ENCODE data around the gene BMPR1B.

BMPR1B gene

DNA sequence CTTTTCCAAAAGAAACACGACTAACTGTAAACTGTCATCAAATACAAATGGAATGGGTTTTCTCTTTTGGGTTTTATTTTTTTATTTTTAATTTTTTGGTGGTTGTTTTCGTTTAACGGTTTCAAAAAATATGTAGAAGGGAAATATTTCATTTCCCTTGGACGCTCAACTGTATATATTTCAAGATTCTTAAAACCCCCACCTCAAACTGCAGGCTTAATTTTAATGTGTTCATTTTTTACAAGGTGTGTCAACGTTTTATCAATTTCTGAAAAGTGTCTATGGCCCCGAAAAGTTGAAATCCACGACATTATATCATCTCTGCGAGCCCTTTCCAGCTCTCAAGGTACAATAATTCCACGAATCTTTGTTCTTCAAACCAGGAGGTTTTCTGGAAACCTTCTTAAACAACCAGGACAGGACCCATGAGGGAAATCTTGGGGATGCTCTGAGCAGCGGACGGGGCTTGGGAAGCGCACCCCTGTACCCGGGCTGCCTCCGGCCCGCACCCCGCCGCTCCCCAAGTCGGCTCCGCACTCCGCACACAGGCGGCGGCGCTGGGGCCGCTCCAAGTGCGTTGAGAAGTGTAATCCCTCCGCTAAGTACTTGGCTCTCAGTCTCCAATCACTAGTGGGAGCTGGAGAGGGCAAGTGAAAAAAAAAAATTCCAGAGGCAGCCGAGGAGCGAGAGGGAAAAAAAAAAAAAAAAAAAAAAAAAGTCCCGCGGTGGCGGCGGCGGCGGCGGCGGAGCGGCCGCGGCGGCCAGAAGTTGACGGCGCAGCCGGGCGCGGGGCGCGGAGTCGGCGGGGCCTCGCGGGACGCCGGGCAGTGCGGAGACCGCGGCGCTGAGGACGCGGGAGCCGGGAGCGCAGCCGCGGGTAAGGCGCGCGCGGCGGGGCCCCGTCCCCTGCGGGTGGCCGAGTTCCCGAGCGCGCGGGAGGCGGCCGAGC lies at the start of gene BMPR1B:
Gene BMPR1B (plus strand): TSS at position 764 of the 949 bp plus-strand sequence. CDS start 346,470 bp downstream, outside the sequence.
- Histone ChIP-seq H3K36me3 (ENCODE audit: control insufficient read depth in 5 of 5, insufficient read depth in 5 of 5, low read length in 5 of 5) (no peaks in the 10 kb centered on the region), H3K9me3 (ENCODE audit: control insufficient read depth in 5 of 5, low read length in 5 of 5) (no peaks in the 10 kb centered on the region), H3K9ac (ENCODE audit: low read length in 5 of 5) (no peak within 1 kb of the TSS), H3K27me3 (ENCODE audit: control insufficient read depth in 5 of 5, insufficient read depth in 4 of 5, low read length in 5 of 5) (peaks cover 3 to 39% (median 17%) of the 10 kb centered on the region in 5 donors), H3K4me3 (ENCODE audit: low read depth in 1 of 5, low read length in 5 of 5) (peak within 1 kb of the TSS; percentile 49 to 64 (median 56)), H3K27ac (ENCODE audit: low read depth, low read length) (no peak within 1 kb of the TSS), H3K4me1 (ENCODE audit: control insufficient read depth in 5 of 5, insufficient read depth in 5 of 5, low read length in 5 of 5) (peaks cover 0 to 12% (median 11%) of the 10 kb centered on the region in 5 donors)

DNA sequence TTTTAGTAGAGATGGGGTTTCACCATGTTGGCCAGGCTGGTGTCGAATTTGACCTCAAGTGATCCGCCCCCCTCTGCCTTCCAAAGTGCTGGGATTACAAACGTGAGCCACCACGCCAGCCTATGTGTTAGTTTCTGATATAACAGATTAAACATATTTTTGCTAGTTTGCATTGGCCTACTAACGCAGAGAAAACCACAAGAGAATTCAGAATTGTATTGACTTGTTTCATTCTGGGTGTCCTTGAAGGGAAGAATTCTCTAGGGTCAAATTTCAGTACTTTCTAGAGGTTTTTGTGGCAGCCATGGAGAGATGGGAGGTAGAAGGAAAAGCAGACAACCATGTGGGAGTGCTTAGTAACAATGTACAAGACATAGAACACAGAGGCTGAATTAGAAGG lies 46.1 kb upstream of the BMPR1B start:
- H3K4me1 ChIP-seq (ENCODE audit: control insufficient read depth in 5 of 5, insufficient read depth in 5 of 5, low read length in 5 of 5), result no peaks in the 10 kb centered on the region
- H3K36me3 ChIP-seq (ENCODE audit: control insufficient read depth in 5 of 5, insufficient read depth in 5 of 5, low read length in 5 of 5), result no peaks in the 10 kb centered on the region
- peaks cover 0 to 2% (median 0%) of the 10 kb centered on the region in 5 donors for H3K9me3 ChIP-seq (ENCODE audit: control insufficient read depth in 5 of 5, low read length in 5 of 5)
- H3K4me3 ChIP-seq (ENCODE audit: low read depth in 1 of 5, low read length in 5 of 5), result no peak overlapping the region
- H3K27ac ChIP-seq (ENCODE audit: low read depth, low read length), result no peak overlapping the region
- H3K27me3 ChIP-seq (ENCODE audit: control insufficient read depth in 5 of 5, insufficient read depth in 4 of 5, low read length in 5 of 5), result no peaks in the 10 kb centered on the region
- H3K9ac ChIP-seq (ENCODE audit: low read length in 5 of 5), result no peak overlapping the region

DNA sequence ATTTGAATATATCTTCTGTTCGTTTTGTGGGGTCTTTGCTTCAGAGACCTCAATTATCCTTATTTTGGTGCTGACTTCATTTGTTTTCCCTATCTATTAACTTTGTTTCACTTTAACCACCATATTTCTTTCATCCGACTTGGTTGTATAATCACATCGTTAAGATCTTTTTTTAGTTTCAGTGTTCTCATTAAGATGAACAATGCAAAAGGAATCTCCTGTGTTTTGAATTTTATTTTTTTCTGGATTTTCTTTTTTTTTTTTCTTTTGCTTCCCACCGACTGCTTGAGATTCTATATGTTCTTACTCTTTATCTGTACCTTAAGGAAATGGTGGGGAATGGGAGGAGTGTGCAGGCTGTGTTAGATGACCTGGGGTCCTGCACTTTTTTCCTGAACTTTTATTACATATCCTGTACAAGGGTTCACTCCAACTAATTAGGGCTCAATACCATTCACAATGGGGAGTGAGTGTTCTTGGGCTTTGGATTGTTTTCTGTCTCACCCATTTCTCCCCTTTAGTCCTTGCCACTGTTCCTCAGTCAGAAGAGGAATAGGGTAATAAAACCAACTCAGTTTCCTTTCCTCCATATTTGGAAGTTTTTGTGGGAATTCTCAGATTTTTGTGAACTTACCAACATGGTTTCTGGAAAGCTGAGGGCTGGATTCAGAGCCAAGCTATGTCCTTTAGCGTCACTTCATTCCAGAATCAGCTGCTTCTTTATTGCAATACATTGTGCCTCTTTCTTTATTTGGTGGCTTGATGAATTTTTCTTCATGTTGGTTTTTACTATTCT lies 43.2 kb upstream of the BMPR1B start:
- Histone ChIP-seq H3K27ac (ENCODE audit: low read depth, low read length) (no peak overlapping the region), H3K4me3 (ENCODE audit: low read depth in 1 of 5, low read length in 5 of 5) (no peak overlapping the region), H3K4me1 (ENCODE audit: control insufficient read depth in 5 of 5, insufficient read depth in 5 of 5, low read length in 5 of 5) (no peaks in the 10 kb centered on the region), H3K36me3 (ENCODE audit: control insufficient read depth in 5 of 5, insufficient read depth in 5 of 5, low read length in 5 of 5) (no peaks in the 10 kb centered on the region), H3K9me3 (ENCODE audit: control insufficient read depth in 5 of 5, low read length in 5 of 5) (no peaks in the 10 kb centered on the region), H3K27me3 (ENCODE audit: control insufficient read depth in 5 of 5, insufficient read depth in 4 of 5, low read length in 5 of 5) (no peaks in the 10 kb centered on the region), H3K9ac (ENCODE audit: low read length in 5 of 5) (no peak overlapping the region)

DNA sequence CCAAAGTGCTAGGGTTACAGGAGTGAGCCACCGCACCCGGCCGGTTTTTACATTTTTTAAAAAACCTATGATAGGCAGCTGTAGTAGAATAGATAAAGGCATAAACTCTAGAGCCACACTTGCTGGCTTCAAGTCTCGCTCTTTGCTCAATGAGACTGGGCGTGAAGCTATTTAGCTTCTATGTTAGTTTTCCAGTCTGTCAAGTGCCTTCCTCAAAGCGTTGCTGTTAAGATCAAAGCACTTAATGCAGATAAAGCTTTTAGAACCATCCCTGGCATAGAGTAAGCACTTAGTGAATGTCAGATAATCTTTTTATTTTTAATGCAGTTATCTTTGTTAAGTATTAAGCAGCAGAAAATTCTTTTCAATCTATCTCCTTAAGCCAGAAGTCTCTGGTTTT lies 42.0 kb upstream of the BMPR1B start:
- H3K4me1 ChIP-seq (ENCODE audit: control insufficient read depth in 5 of 5, insufficient read depth in 5 of 5, low read length in 5 of 5), result no peaks in the 10 kb centered on the region
- no peaks in the 10 kb centered on the region for H3K27me3 ChIP-seq (ENCODE audit: control insufficient read depth in 5 of 5, insufficient read depth in 4 of 5, low read length in 5 of 5)
- H3K9ac ChIP-seq (ENCODE audit: low read length in 5 of 5), result no peak overlapping the region

DNA sequence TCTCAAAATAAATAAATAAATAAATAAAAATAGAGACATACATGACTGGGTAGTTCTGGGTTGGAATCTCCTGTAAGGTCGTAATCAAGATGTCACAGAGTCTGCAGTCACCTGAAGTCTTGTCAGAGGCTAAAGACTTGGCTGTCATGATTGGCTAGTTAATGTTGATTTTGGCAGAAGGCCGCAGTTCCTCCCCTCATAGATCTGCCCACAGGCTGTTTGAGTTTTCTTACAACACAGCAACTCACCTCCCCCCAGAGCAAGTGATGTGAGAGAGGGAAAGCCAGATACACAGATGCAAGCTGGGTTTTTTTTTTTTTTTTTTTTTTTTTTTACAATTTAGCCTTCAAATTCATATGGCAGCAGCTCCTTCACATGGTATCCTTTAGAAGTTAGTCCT lies 36.4 kb upstream of the BMPR1B start:
- Histone ChIP-seq H3K27ac (ENCODE audit: low read depth, low read length) (no peak overlapping the region), H3K36me3 (ENCODE audit: control insufficient read depth in 5 of 5, insufficient read depth in 5 of 5, low read length in 5 of 5) (no peaks in the 10 kb centered on the region), H3K4me3 (ENCODE audit: low read depth in 1 of 5, low read length in 5 of 5) (no peak overlapping the region), H3K9ac (ENCODE audit: low read length in 5 of 5) (no peak overlapping the region), H3K27me3 (ENCODE audit: control insufficient read depth in 5 of 5, insufficient read depth in 4 of 5, low read length in 5 of 5) (no peaks in the 10 kb centered on the region), H3K4me1 (ENCODE audit: control insufficient read depth in 5 of 5, insufficient read depth in 5 of 5, low read length in 5 of 5) (no peaks in the 10 kb centered on the region), H3K9me3 (ENCODE audit: control insufficient read depth in 5 of 5, low read length in 5 of 5) (no peaks in the 10 kb centered on the region)

More for the DNA sequence above, 42.0 kb upstream of the BMPR1B start:
- H3K36me3 ChIP-seq (ENCODE audit: control insufficient read depth in 5 of 5, insufficient read depth in 5 of 5, low read length in 5 of 5), result no peaks in the 10 kb centered on the region
- H3K4me3 ChIP-seq (ENCODE audit: low read depth in 1 of 5, low read length in 5 of 5), result no peak overlapping the region
- no peak overlapping the region for H3K27ac ChIP-seq (ENCODE audit: low read depth, low read length)
- H3K9me3 ChIP-seq (ENCODE audit: control insufficient read depth in 5 of 5, low read length in 5 of 5), result no peaks in the 10 kb centered on the region

DNA sequence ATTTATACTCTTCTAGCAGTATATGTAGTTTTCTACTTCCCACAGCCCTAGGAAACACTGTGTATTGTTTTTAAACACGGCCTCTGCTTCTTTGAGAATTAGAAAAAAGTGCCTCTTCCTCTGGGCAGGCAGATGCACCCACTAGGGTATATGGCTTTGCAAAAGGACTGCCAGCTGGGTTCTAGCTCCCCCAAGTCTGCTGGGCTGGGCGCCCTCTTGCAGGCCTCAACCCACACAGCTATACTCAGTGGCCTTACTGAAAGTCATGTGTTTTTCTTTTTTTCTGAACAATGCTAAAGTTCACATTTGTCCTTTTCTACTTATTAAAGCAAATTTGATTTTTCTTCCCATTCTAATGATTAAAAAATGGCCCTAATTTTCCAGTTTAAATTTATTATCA lies 35.5 kb upstream of the BMPR1B start:
- no peak overlapping the region for H3K9ac ChIP-seq (ENCODE audit: low read length in 5 of 5)
- H3K27ac ChIP-seq (ENCODE audit: low read depth, low read length), result no peak overlapping the region
- H3K36me3 ChIP-seq (ENCODE audit: control insufficient read depth in 5 of 5, insufficient read depth in 5 of 5, low read length in 5 of 5), result no peaks in the 10 kb centered on the region
- no peaks in the 10 kb centered on the region for H3K9me3 ChIP-seq (ENCODE audit: control insufficient read depth in 5 of 5, low read length in 5 of 5)
- H3K4me3 ChIP-seq (ENCODE audit: low read depth in 1 of 5, low read length in 5 of 5), result no peak overlapping the region
- no peaks in the 10 kb centered on the region for H3K4me1 ChIP-seq (ENCODE audit: control insufficient read depth in 5 of 5, insufficient read depth in 5 of 5, low read length in 5 of 5)
- H3K27me3 ChIP-seq (ENCODE audit: control insufficient read depth in 5 of 5, insufficient read depth in 4 of 5, low read length in 5 of 5), result peaks cover 0 to 2% (median 0%) of the 10 kb centered on the region in 5 donors

DNA sequence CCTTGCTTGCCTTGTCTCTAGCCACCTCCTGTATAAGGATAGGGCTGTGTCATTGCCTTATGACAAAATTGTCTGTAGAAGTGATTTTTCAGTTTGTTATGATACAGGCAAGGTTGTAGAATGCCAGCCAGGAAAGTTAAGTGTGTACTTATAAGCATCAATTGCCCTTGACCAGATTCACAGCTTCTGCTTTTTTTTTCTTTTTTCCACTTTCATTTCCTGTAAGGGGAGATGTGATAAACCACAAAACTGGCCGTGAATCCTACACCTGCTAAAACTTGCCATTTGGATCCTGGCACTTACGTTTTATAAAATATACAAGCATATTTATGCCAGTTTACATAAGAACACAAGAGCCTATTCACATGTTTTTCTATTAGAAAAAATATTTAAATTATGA lies 35.0 kb upstream of the BMPR1B start:
- Histone ChIP-seq H3K9ac (ENCODE audit: low read length in 5 of 5) (no peak overlapping the region), H3K9me3 (ENCODE audit: control insufficient read depth in 5 of 5, low read length in 5 of 5) (no peaks in the 10 kb centered on the region), H3K36me3 (ENCODE audit: control insufficient read depth in 5 of 5, insufficient read depth in 5 of 5, low read length in 5 of 5) (no peaks in the 10 kb centered on the region), H3K27me3 (ENCODE audit: control insufficient read depth in 5 of 5, insufficient read depth in 4 of 5, low read length in 5 of 5) (peaks cover 0 to 3% (median 0%) of the 10 kb centered on the region in 5 donors), H3K4me1 (ENCODE audit: control insufficient read depth in 5 of 5, insufficient read depth in 5 of 5, low read length in 5 of 5) (no peaks in the 10 kb centered on the region), H3K27ac (ENCODE audit: low read depth, low read length) (no peak overlapping the region), H3K4me3 (ENCODE audit: low read depth in 1 of 5, low read length in 5 of 5) (no peak overlapping the region)

DNA sequence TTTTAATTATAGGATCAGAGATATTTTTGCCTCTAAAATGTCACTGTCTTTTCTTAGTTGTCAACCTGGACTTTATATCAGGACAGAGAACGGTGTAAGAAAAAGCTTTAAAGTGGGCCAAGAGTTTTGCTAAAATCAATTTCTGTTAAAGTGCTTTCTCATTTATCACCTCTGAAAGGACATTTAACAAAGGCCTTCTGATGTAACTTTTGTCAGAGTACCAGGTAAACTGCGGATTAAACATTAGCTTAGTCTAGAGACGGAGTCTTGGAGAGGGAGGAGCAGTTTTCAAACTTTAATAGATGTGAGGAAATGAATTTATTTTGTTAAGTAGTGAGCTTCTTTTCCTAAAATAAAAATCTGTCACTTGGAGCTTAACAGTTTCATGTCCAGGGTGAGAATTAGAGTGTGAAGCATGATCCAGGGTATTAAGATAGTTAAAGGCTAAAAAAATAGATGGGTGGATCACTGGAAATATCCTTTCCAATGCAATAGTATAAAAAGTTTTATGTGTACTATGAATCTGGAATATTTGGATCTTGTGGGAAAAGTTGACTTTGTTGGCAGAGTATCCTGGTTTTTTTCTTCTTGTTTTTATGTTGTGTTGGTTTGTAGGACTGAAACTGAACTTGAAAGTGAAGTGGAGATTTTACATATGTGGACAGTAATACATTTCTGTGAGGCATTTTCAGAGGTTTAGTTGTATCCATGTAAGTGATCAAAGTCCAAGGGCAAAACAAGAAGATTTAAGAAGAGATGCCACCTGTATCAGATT lies 33.6 kb upstream of the BMPR1B start:
- Histone ChIP-seq H3K9ac (ENCODE audit: low read length in 5 of 5) (no peak overlapping the region), H3K27ac (ENCODE audit: low read depth, low read length) (no peak overlapping the region), H3K9me3 (ENCODE audit: control insufficient read depth in 5 of 5, low read length in 5 of 5) (no peaks in the 10 kb centered on the region), H3K4me3 (ENCODE audit: low read depth in 1 of 5, low read length in 5 of 5) (no peak overlapping the region), H3K4me1 (ENCODE audit: control insufficient read depth in 5 of 5, insufficient read depth in 5 of 5, low read length in 5 of 5) (no peaks in the 10 kb centered on the region), H3K36me3 (ENCODE audit: control insufficient read depth in 5 of 5, insufficient read depth in 5 of 5, low read length in 5 of 5) (no peaks in the 10 kb centered on the region), H3K27me3 (ENCODE audit: control insufficient read depth in 5 of 5, insufficient read depth in 4 of 5, low read length in 5 of 5) (peaks cover 0 to 3% (median 0%) of the 10 kb centered on the region in 5 donors)

DNA sequence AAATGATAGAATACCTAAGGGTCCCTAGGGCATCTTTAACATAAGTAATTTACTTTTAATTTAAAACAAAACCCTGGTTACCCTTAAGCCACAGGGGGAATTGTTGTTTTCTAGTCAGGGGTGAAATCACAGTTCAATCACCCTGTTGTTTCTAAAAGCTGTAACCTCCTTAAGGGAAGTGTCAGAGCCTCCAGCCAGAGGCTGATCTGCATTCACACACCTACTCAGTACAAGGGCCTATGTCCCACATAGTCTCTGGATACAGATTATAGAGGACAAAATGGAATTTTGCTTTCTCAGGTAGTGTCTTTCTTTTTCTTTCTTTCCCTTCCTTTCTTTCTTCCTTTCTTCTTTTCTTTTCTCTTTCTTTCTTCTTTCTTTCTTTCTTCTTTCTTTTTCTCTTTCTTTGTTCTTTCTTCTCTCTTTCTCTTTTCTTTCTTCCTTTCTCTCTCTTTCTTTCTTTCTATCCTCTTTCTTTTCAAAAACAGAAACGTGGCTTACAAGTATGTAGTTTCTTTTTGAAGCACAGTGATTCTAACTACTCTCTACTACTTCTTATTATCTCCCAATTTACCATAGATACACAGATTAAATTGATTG lies 31.1 kb upstream of the BMPR1B start:
- no peaks in the 10 kb centered on the region for H3K4me1 ChIP-seq (ENCODE audit: control insufficient read depth in 5 of 5, insufficient read depth in 5 of 5, low read length in 5 of 5)
- H3K9ac ChIP-seq (ENCODE audit: low read length in 5 of 5), result no peak overlapping the region
- H3K27me3 ChIP-seq (ENCODE audit: control insufficient read depth in 5 of 5, insufficient read depth in 4 of 5, low read length in 5 of 5), result peaks cover 0 to 3% (median 0%) of the 10 kb centered on the region in 5 donors
- no peaks in the 10 kb centered on the region for H3K36me3 ChIP-seq (ENCODE audit: control insufficient read depth in 5 of 5, insufficient read depth in 5 of 5, low read length in 5 of 5)
- no peak overlapping the region for H3K27ac ChIP-seq (ENCODE audit: low read depth, low read length)
- no peak overlapping the region for H3K4me3 ChIP-seq (ENCODE audit: low read depth in 1 of 5, low read length in 5 of 5)
- no peaks in the 10 kb centered on the region for H3K9me3 ChIP-seq (ENCODE audit: control insufficient read depth in 5 of 5, low read length in 5 of 5)
